Islet precursor cell (in vitro differentiated cells): ENCODE measurements around the gene UGT1A10.
A peak's percentile ranks its signal among the peaks of the same experiment; 100 is the strongest.
"Not testable (repeated sequence)": the region's sequence is repeated elsewhere in the genome, so short reads cannot be mapped to it uniquely, and the experiment has no call there.

Experiments used
- DNase-seq: peaks from one replicate; pipeline ENCODE4 v3.0.0-alpha.2; 2018

The UGT1A10 gene

GRCh38 chr2:233636306-233636705 lies at the start of gene UGT1A10:
Gene UGT1A10 (plus strand): TSS chr2:233636448. CDS start chr2:233636523, 75 bp downstream.
- not testable (repeated sequence) for DNase-seq

DNA sequence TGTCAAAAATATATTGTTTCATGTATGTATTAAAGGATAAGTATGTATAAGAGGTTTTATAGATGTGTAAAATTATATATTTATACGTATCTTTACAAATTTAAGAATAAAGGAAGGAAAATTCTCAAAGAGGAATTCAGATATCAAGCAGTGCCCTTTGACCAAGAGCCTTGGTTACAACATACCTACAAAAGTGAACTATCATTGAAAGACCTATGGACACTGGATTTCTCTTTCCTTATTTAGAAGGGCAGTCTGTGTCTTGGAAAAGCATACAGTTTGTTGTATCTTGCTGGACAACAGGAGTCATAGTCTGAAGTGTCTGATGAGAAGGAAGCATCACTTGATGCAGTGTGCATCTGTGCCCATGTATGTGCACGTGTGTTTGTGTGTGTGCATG lies 47.8 kb upstream of the UGT1A10 start:
- DNase-seq = no peak

DNA sequence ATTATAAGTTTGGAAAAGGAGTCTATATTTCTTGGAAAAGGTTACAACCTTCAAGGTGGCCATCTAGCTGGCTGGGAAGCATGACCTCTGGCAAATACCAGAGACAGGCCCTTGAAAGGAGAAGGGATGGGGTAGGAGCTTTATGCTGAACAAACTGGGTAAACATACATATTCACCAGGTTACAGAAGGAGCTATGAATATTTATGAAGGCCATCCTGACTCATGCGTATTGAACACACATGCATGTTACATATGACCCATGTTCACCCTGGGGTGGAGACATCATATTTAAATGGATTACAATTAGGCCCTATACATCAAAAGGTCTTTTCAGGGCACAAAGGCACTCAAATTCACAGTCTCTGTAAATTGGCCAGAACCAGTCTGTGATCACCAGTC lies 43.5 kb upstream of the UGT1A10 start:
- DNase-seq = not testable (repeated sequence)

GRCh38 chr2:233593201-233593600 lies 43.0 kb upstream of the UGT1A10 start:
- DNase-seq = no peak

DNA sequence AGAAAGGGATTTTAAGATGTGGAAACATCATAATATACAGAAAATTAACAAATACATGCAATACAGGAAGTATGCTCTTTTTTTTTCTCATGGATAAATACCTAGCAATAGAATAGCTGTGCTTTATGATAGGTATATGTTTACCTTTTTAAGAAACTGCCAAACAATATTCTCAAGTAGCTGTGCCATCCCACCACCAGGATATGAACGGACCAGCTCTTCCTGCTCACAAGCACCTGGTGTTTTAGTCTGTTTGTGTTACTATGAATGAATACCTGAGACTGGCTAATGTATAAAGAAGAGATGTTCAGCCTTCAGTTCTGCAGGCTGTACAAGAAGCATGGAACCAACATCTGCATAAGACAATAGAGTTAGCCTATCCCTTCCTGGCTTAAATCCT lies 38.7 kb upstream of the UGT1A10 start:
- DNase-seq = no peak

GRCh38 chr2:233598952-233599351 lies 37.3 kb upstream of the UGT1A10 start:
- DNase-seq = no peak

- no peak for DNase-seq
These were observed 35.9 kb upstream of the UGT1A10 start for GRCh38 chr2:233600386-233600785.

- no peak for DNase-seq
These were observed 34.2 kb upstream of the UGT1A10 start for GRCh38 chr2:233602076-233602475.

- DNase-seq = no peak
These were observed 32.7 kb upstream of the UGT1A10 start for GRCh38 chr2:233603520-233603919.

- DNase-seq = no peak
These were observed 31.4 kb upstream of the UGT1A10 start for GRCh38 chr2:233604826-233605225.

DNA sequence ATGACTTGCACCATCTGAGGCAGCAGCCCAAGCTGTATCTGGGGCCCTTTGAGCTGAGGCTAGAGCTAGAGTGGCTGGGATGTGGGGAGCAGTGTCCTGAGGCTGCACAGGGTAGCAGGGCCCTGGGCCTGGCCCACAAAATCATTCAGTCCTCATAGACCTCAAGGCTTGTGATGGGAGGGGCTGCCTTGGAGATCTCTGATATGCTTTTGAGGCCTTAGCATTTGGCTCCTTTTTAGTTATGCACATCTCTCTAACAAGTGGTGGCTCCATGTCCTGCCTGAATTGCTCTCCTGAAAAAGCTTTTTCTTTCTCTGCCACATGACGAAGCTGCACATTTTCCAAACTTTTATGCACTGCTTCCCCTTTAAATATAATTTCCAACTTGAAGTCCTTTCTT lies 30.6 kb upstream of the UGT1A10 start:
- DNase-seq = no peak

GRCh38 chr2:233611284-233611683 lies 25.0 kb upstream of the UGT1A10 start:
- DNase-seq = no peak

GRCh38 chr2:233617476-233617875 lies 18.8 kb upstream of the UGT1A10 start, which contains the start of gene UGT1A8:
Gene UGT1A8 (plus strand): TSS chr2:233617633. CDS start chr2:233617708, 75 bp downstream.
- DNase-seq = not testable (repeated sequence)

DNA sequence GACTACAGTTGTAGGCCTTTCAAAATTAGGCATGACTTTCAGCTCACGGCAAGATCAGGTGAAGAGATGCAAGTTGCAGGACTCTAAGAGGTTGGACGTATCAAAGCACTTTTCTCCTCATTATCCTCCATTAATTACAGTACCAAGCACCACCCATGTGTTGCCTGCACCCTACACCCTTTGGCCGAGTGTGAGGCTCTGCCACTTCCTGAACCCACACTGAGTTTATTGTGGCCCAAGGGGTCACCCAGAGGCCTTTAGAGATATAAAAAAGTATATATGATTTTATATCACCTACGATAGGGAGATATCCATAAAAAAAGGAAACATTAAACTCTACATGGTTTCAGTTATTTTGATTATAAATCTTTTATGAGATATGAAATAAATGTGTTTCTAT lies 16.0 kb upstream of the UGT1A10 start:
- DNase-seq = no peak

- not testable (repeated sequence) for DNase-seq
These were observed 14.4 kb upstream of the UGT1A10 start for GRCh38 chr2:233621863-233622262.

GRCh38 chr2:233627331-233628025 lies 8.8 kb upstream of the UGT1A10 start:
- DNase-seq = no peak

DNA sequence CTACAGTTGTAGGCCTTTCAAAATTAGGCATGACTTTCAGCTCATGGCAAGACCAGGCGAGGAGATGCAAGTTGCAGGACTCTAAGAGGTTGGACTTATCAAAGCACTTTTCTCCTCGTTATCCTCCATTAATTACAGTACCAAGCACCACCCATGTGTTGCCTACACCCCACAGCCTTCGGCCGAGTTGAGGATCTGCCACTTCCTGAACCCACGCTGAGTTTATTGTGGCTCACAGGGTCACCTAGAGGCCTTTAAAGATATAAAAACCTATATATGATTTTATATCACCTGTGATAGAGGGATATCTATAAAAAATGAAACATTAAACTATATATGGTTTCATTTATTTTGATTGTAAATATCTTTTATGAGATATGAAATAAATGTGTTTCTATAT lies 2.6 kb downstream of the UGT1A10 start:
- DNase-seq = no peak

GRCh38 chr2:233639860-233640259 lies 3.6 kb downstream of the UGT1A10 start:
- DNase-seq = no peak

DNA sequence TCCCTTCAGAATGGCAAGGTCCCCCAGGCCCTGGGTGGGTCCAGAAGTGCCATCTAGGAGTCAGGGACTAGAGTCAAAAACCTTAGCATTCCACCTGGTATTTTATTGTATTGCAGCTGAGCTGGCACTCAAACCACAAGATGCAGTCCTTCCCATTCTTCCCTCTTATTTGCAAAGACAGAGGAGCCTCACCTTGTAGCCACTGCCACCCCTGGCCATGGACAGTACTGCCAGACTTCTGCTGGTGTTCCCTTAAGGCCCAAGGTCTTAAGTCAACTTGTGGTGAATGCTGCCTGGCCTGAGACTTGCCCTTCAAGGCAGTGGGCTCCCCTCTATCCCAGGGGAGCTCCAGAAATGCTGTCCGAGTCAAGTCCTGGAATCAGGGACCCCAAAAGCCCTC lies 6.9 kb downstream of the UGT1A10 start:
- DNase-seq = peak; percentile 67

DNA sequence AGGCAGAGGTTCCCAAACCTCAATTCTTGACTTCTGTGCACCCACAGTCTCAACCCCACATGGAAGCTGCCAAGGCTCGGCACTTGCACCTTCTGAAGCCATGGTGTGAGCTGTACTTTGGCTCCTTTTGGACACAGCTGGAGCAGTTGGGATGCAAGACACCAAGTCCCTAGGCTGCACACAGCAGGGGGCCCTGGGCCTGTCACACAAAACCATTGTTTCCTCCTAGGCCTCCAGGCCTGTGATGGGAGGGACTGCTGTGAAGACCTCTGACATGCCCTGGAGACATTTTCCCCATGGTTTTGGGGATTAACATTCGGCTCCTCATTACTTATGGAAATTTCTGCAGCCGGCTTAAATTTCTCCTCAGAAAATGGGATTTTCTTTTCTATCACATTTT lies 9.8 kb downstream of the UGT1A10 start:
- DNase-seq = not testable (repeated sequence)

DNA sequence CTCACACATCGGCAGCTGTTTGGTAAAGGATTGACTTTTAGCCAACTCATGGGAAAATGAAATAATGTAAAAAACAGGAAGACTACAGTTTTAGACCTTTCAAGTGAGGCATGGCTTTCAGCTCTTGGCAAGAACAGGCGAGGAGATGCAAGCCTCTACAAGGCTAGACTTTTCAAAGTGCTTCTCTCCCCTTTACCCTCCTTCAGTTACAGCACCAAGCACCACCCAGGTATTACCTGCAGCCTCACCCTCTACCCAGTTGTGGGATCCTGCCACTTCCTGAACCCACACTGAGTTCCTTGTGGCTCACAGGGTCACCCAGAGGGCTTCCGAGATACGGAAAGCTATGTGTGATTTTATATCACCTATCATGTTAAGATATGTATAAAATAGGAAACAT lies 14.7 kb downstream of the UGT1A10 start:
- DNase-seq = no peak

GRCh38 chr2:233651430-233651829 lies 15.2 kb downstream of the UGT1A10 start:
- no peak for DNase-seq

DNA sequence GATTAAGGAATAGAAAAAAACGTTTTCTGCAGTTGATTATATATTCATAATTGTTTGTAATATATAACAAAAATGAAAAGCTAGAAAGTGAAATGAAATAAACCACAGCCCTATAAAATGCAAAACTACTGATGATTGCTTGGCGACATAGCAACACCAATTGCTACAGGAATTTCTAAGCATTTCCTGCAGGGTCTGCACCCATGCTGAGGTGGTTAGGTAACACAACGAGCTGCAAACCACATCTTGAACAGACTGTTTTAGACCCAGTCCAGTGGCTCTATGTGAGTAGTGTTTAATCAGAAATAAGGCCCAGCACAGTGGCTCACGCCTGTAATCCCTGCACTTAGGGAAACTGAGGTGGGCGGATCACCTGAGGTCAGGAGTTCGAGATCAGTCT lies 18.3 kb downstream of the UGT1A10 start:
- no peak for DNase-seq

DNA sequence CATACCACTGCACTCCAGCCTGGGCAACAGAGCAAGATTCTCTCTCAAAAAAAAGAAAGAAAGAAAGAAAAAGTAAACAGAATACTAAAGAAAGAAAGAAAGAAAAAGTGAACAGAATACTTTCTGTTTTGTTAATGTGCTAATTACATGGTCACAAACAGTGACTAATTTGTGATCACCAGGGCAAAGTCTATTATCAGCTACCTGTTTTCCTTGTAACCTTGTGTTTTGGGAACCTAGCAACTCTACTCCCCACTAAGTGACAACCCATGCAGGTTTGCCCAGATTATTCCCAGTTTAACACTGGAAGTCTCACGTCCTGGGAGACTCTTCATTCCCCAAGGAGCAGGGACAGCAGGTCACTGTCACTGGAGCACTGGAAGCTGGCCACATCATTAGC lies 18.8 kb downstream of the UGT1A10 start:
- DNase-seq = no peak

GRCh38 chr2:233655943-233656342 lies 19.7 kb downstream of the UGT1A10 start:
- DNase-seq = not testable (repeated sequence)
